IMR-90 (cell line): ENCODE data around the gene PCGF3. TPM values are rescaled to one million over a fixed set of nuclear protein-coding genes. Genes with fewer than 3 reads are reported as not detected.

Experiments
- ATAC-seq: fragments of 200-7000 bp; cut with Tn5 transposase; 2 replicates; pipeline ENCODE4 v1.9.1; 2020; ENCODE audit warnings: low read depth, mild to moderate bottlenecking, moderate library complexity
- BruUV-seq: library from RNA; stranded (reverse); fragments of 400-500 nt; replicated peaks from 2 replicates; lab custom pipeline; 2021; lab: Mats Ljungman, UMichigan
- CTCF ChIA-PET: fragments of 300-600 bp; formaldehyde crosslinking; extraction: SDS; loops from one replicate; lab custom pipeline; 2021; ENCODE audit warnings: antibody characterized with exemption; lab: Yijun Ruan, JAX
- POLR2A ChIA-PET: fragments of 300-600 bp; sonication (Branson Sonifier 250); formaldehyde crosslinking; loops from one replicate; lab custom pipeline; 2022; ENCODE audit warnings: antibody characterized with exemption; ENCODE audit not compliant: unreplicated experiment; lab: Charles Lee
- DNase-seq: peaks from one replicate; pipeline ENCODE4 v3.0.0; 2013
- H2AFZ ChIP-seq: replicated peaks from 2 replicates; pipeline ENCODE3; 2013; ENCODE audit warnings: low read length, mild to moderate bottlenecking; ENCODE audit not compliant: poor library complexity
- H2AK5ac ChIP-seq: 2 replicates; pipeline ENCODE4 v1.6.1; 2013; ENCODE audit warnings: low read depth, low read length, inconsistent platforms
- H2AK9ac ChIP-seq: replicated peaks from 2 replicates; pipeline ENCODE3; 2013; ENCODE audit warnings: mild to moderate bottlenecking, low read depth, low read length, moderate library complexity; ENCODE audit not compliant: poor library complexity
- H2BK120ac ChIP-seq: 2 replicates; pipeline ENCODE4 v1.6.1; 2013; ENCODE audit warnings: low read depth, low read length, inconsistent platforms
- H2BK15ac ChIP-seq: 3 replicates; pipeline ENCODE4 v1.6.1; 2013; ENCODE audit warnings: low read depth, low read length, inconsistent platforms
- H2BK20ac ChIP-seq: 2 replicates; pipeline ENCODE4 v1.6.1; 2013; ENCODE audit warnings: low read depth, mild to moderate bottlenecking, inconsistent platforms, low read length, moderate library complexity
- H2BK5ac ChIP-seq: 2 replicates; pipeline ENCODE4 v1.6.1; 2013; ENCODE audit warnings: mild to moderate bottlenecking, low read depth, low read length, inconsistent platforms; ENCODE audit not compliant: poor library complexity, severe bottlenecking
- H3K14ac ChIP-seq: replicated peaks from 2 replicates; pipeline ENCODE4 v1.6.1; 2013; ENCODE audit warnings: low read depth, low read length, inconsistent platforms
- H3K18ac ChIP-seq: 2 replicates; pipeline ENCODE4 v1.6.1; 2013; ENCODE audit warnings: low read depth, low read length, control low read depth
- H3K23ac ChIP-seq: 2 replicates; pipeline ENCODE4 v1.6.1; 2013; ENCODE audit warnings: low read depth, low read length, inconsistent platforms
- H3K27ac ChIP-seq: 2 replicates; pipeline ENCODE4 v1.5.1; 2013; ENCODE audit warnings: mild to moderate bottlenecking, control low read depth, low read length; ENCODE audit not compliant: insufficient read depth
- H3K27me3 ChIP-seq: 2 replicates; pipeline ENCODE4 v1.6.1; 2013; ENCODE audit warnings: low read length; ENCODE audit not compliant: control insufficient read depth, insufficient read depth
- H3K36me3 ChIP-seq: 2 replicates; pipeline ENCODE4 v1.6.1; 2013; ENCODE audit warnings: low read length, mixed read lengths; ENCODE audit not compliant: control insufficient read depth, insufficient read depth
- H3K4ac ChIP-seq: 2 replicates; pipeline ENCODE4 v1.6.1; 2013; ENCODE audit warnings: low read depth, low read length, inconsistent platforms
- H3K4me1 ChIP-seq: 2 replicates; pipeline ENCODE4 v1.6.1; 2013; ENCODE audit warnings: low read length, mixed read lengths; ENCODE audit not compliant: control insufficient read depth, insufficient read depth
- H3K4me2 ChIP-seq: 2 replicates; pipeline ENCODE4 v1.6.1; 2013; ENCODE audit warnings: low read depth, mild to moderate bottlenecking, control low read depth, low read length, moderate library complexity
- H3K4me3 ChIP-seq: 2 replicates; pipeline ENCODE4 v1.5.1; 2013; ENCODE audit warnings: low read depth, mild to moderate bottlenecking, control low read depth, low read length, moderate library complexity; ENCODE audit not compliant: insufficient read depth
- H3K56ac ChIP-seq: 2 replicates; pipeline ENCODE4 v1.6.1; 2013; ENCODE audit warnings: low read length, inconsistent platforms; ENCODE audit not compliant: insufficient read depth; ENCODE audit errors: extremely low read depth
- H3K79me1 ChIP-seq, 2 experiments: 2 replicates each; pipeline ENCODE4 v1.6.1; 2013; ENCODE audit warnings: low read length in 2 of 2, inconsistent platforms in 1 of 2, low read depth in 1 of 2
- H3K9ac ChIP-seq: 2 replicates; pipeline ENCODE4 v1.6.1; 2013; ENCODE audit warnings: low read depth, low read length, control low read depth
- H3K9me1 ChIP-seq: 2 replicates; pipeline ENCODE4 v1.6.1; 2013; ENCODE audit warnings: low read length, inconsistent platforms; ENCODE audit not compliant: insufficient read depth
- H3K9me3 ChIP-seq: 2 replicates; pipeline ENCODE4 v1.6.1; 2013; ENCODE audit warnings: low read length; ENCODE audit not compliant: control insufficient read depth, insufficient read depth
- H4K20me1 ChIP-seq: 2 replicates; pipeline ENCODE4 v1.6.1; 2013; ENCODE audit warnings: low read length, inconsistent platforms; ENCODE audit not compliant: insufficient read depth
- H4K5ac ChIP-seq: 2 replicates; pipeline ENCODE4 v1.6.1; 2013; ENCODE audit warnings: mild to moderate bottlenecking, low read depth, low read length, control low read depth
- H4K8ac ChIP-seq, 2 experiments: 2 replicates each; pipeline ENCODE4 v1.6.1; 2013; ENCODE audit warnings: low read depth in 2 of 2, low read length in 2 of 2, control low read depth in 1 of 2, inconsistent platforms in 1 of 2
- H4K91ac ChIP-seq: 2 replicates; pipeline ENCODE4 v1.6.1; 2013; ENCODE audit warnings: low read depth, low read length, inconsistent platforms; ENCODE audit not compliant: insufficient read depth
- BHLHE40 ChIP-seq: fragments of 150-350 bp; IDR thresholded peaks from 2 replicates; pipeline ENCODE4 v1.6.1; 2016; ENCODE audit warnings: mild to moderate bottlenecking, low read depth, low read length
- CEBPB ChIP-seq: IDR thresholded peaks from 2 replicates; pipeline ENCODE4 v1.6.1; 2012; ENCODE audit warnings: low read depth, low read length, improper control_type of control experiment
- CHD1 ChIP-seq: IDR thresholded peaks from 2 replicates; pipeline ENCODE4 v1.6.1; 2012; ENCODE audit warnings: low read depth, low read length, improper control_type of control experiment
- CTCF ChIP-seq: conservative IDR thresholded peaks from 2 replicates; pipeline ENCODE4 v1.5.1; 2012; ENCODE audit warnings: mild to moderate bottlenecking, low read depth, low read length, improper control_type of control experiment
- ELK1 ChIP-seq: fragments of 150-350 bp; IDR thresholded peaks from 2 replicates; pipeline ENCODE4 v1.6.1; 2016; ENCODE audit warnings: low read depth, mild to moderate bottlenecking, low read length, moderate library complexity, borderline replicate concordance
- FOS ChIP-seq: fragments of 150-350 bp; IDR thresholded peaks from 2 replicates; pipeline ENCODE4 v1.6.1; 2016; ENCODE audit warnings: low read depth, low read length
- MAFK ChIP-seq: IDR thresholded peaks from 2 replicates; pipeline ENCODE4 v1.6.1; 2012; ENCODE audit warnings: low read depth, low read length, improper control_type of control experiment
- MAZ ChIP-seq: IDR thresholded peaks from 2 replicates; pipeline ENCODE4 v1.6.1; 2012; ENCODE audit warnings: low read depth, mild to moderate bottlenecking, low read length, improper control_type of control experiment, moderate library complexity, borderline replicate concordance
- MXI1 ChIP-seq: IDR thresholded peaks from 2 replicates; pipeline ENCODE4 v1.6.1; 2012; ENCODE audit warnings: low read depth, mild to moderate bottlenecking, low read length, moderate library complexity, borderline replicate concordance
- POLR2A ChIP-seq: IDR thresholded peaks from 2 replicates; pipeline ENCODE4 v1.6.1; 2012; ENCODE audit warnings: mild to moderate bottlenecking, low read depth, low read length
- RFX5 ChIP-seq: IDR thresholded peaks from 2 replicates; pipeline ENCODE4 v1.8.0; 2012; ENCODE audit warnings: low read depth, mild to moderate bottlenecking, low read length, moderate library complexity
- SMC3 ChIP-seq: fragments of 150-350 bp; IDR thresholded peaks from 2 replicates; pipeline ENCODE4 v1.6.1; 2016; ENCODE audit warnings: low read depth, mild to moderate bottlenecking, antibody characterized with exemption, low read length, moderate library complexity
- WGBS, 2 experiments: methylation state at CpG; one replicate each; pipeline versions ENCODE4 v1.1.5 to v1.1.7; 2013; ENCODE audit warnings: missing lambda C conversion rate in 2 of 2; ENCODE audit not compliant: insufficient read length in 1 of 2; ENCODE audit errors: extremely low coverage in 2 of 2; 5-methylcytosine and 5-hydroxymethylcytosine counted together
- dilution Hi-C: fragments of 300-500 bp; cut with HindIII; formaldehyde crosslinking; loops from one replicate; pipeline ENCODE4 v1.14.3; 2018; ENCODE audit warnings: low sequenced_read_pairs; ENCODE audit not compliant: unreplicated experiment
- in situ Hi-C: fragments of 300-500 bp; cut with MboI; formaldehyde crosslinking; loops from 3 replicates; pipeline ENCODE4 v1.14.3; 2019; ENCODE audit warnings: low sequenced_read_pairs, inconsistent platforms, mixed read lengths
- intact Hi-C: fragments of 100-400 bp; cut with micrococcal nuclease; formaldehyde crosslinking; loops from 2 replicates; pipeline ENCODE4 v1.10.0; 2022
- polyA plus RNA-seq, 3 experiments: library from polyadenylated mRNA; depleted of rRNA; stranded (reverse); fragments of >200 nt; gene quantifications; 2 replicates each; pipeline ENCODE4 v1.2.3, GENCODE V29; 2012; ENCODE audit warnings: low replicate concordance in 1 of 3
- total RNA-seq: library from RNA; depleted of rRNA; stranded (reverse); fragments of >200 nt; gene quantifications from 2 replicates; pipeline ENCODE4 v1.2.3, GENCODE V29; 2012
- TF ChIP-seq, protein P1 (sequence below): fragments of 150-350 bp; IDR thresholded peaks from 2 replicates; pipeline ENCODE4 v1.6.1; 2017; ENCODE audit warnings: mild to moderate bottlenecking, antibody characterized with exemption, low read length, low read depth

PCGF3 gene
- total and polyA plus RNA-seq, 2 of the 4 experiments (the other 2 are of a cell fraction), result 40.0 to 55.3 TPM

GRCh38 chr4:679104-679481, 26.5 kb upstream of the PCGF3 start:
- Histone ChIP-seq H3K4me2 (no peak overlapping the region), H4K20me1 (no peaks in the 10 kb centered on the region), H3K18ac (no peak overlapping the region), H2BK15ac (no peak overlapping the region), H2BK120ac (no peak overlapping the region), H3K4ac (no peak overlapping the region), H3K9ac (no peak overlapping the region), H3K23ac (no peak overlapping the region), H2AK5ac (no peak overlapping the region), H2AK9ac (no peak overlapping the region), H2AFZ (no peak overlapping the region), H3K4me3 (no peak overlapping the region), H2BK5ac (no peak overlapping the region), H3K27ac (no peak overlapping the region), H3K56ac (no peak overlapping the region), H4K8ac (no peak overlapping the region), H3K36me3 (no peaks in the 10 kb centered on the region), H3K14ac (no peak overlapping the region), H3K27me3 (no peaks in the 10 kb centered on the region), H3K9me3 (no peaks in the 10 kb centered on the region), H3K79me1 (peaks cover 10 to 14% of the 10 kb centered on the region in 2 experiments; a peak in 3 of 4 replicates), H2BK20ac (no peak overlapping the region), H4K91ac (no peak overlapping the region), H4K5ac (no peak overlapping the region), H3K9me1 (peaks cover 4% of the 10 kb centered on the region; the same call in 1 of the 2 replicates), H3K4me1 (peaks cover 8% of the 10 kb centered on the region)
- in situ Hi-C loops (no loop called here), dilution Hi-C loops (no loop called here), intact Hi-C loops (loop anchor here (10.0 kb wide), 1 partner anchor 344 kb away; the partner anchor contains the start of gene ZNF141)
- no TSS peak for BruUV-seq
- CTCF ChIA-PET, result no interaction called here
- POLR2A ChIA-PET, result no interaction called here
- ATAC-seq (no peak), DNase-seq (no peak)
- WGBS, 2 experiments, result 85% methylated on average over 4 of the region's 13 CpGs; no CpG with 5 or more reads in 1 of the 2 experiments
- TF ChIP-seq BHLHE40 (no peak), SMC3 (no peak), POLR2A (no peak; the same call in 1 of the 2 replicates), MAZ (no peak), CTCF (no peak), RFX5 (no peak), MXI1 (no peak), FOS (no peak), ELK1 (no peak), CEBPB (no peak), CHD1 (no peak), MAFK (no peak)
- TF ChIP-seq, protein P1, sequence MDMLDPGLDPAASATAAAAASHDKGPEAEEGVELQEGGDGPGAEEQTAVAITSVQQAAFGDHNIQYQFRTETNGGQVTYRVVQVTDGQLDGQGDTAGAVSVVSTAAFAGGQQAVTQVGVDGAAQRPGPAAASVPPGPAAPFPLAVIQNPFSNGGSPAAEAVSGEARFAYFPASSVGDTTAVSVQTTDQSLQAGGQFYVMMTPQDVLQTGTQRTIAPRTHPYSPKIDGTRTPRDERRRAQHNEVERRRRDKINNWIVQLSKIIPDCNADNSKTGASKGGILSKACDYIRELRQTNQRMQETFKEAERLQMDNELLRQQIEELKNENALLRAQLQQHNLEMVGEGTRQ, result no peak
